Hepatocyte (in vitro differentiated cells): Measurements from ENCODE around the gene OR10K2. TPM values are rescaled to one million over a fixed set of nuclear protein-coding genes. Genes with fewer than 3 reads are reported as not detected.
"Not testable (repeated sequence)": the region's sequence is repeated elsewhere in the genome, so short reads cannot be mapped to it uniquely, and the experiment has no call there.

ENCODE experiments used
- DNase-seq: peaks from one replicate; pipeline ENCODE4 v3.0.0-alpha.2; 2016; ENCODE audit warnings: low spot score
- H2AFZ ChIP-seq: fragments of 200-600 bp; sonication (generic); 2 replicates; pipeline ENCODE4 v1.6.0; 2016; ENCODE audit warnings: antibody characterized with exemption, mild to moderate bottlenecking
- H3K27ac ChIP-seq: fragments of 200-600 bp; sonication (generic); 2 replicates; pipeline ENCODE4 v1.5.1; 2016; ENCODE audit warnings: mild to moderate bottlenecking
- H3K27me3 ChIP-seq: fragments of 200-600 bp; sonication (generic); 2 replicates; pipeline ENCODE4 v1.6.1; 2016
- H3K36me3 ChIP-seq: fragments of 200-600 bp; sonication (generic); replicated peaks from 2 replicates; pipeline ENCODE4 v1.5.1; 2016; ENCODE audit warnings: low read depth; ENCODE audit not compliant: insufficient read depth
- H3K4me1 ChIP-seq: fragments of 200-600 bp; sonication (generic); 2 replicates; pipeline ENCODE4 v1.5.1; 2016; ENCODE audit warnings: mild to moderate bottlenecking, moderate library complexity; ENCODE audit not compliant: insufficient read depth
- H3K4me2 ChIP-seq: fragments of 200-600 bp; sonication (generic); 2 replicates; pipeline ENCODE4 v1.6.0; 2016
- H3K4me3 ChIP-seq: fragments of 200-600 bp; sonication (generic); 2 replicates; pipeline ENCODE4 v1.5.1; 2016; ENCODE audit warnings: mild to moderate bottlenecking
- H3K79me2 ChIP-seq: fragments of 200-600 bp; sonication (generic); 2 replicates; pipeline ENCODE4 v1.6.0; 2017; ENCODE audit warnings: mild to moderate bottlenecking
- H3K9me2 ChIP-seq: fragments of 200-600 bp; sonication (generic); replicated peaks from 2 replicates; pipeline ENCODE4 v1.6.0; 2017; ENCODE audit warnings: mild to moderate bottlenecking; ENCODE audit not compliant: insufficient read depth
- H3K9me3 ChIP-seq: fragments of 200-600 bp; sonication (generic); 2 replicates; pipeline ENCODE4 v1.5.1; 2016; ENCODE audit warnings: low read depth, mild to moderate bottlenecking
- H4K20me1 ChIP-seq: fragments of 200-600 bp; sonication (generic); 2 replicates; pipeline ENCODE4 v1.6.0; 2016; ENCODE audit warnings: mild to moderate bottlenecking; ENCODE audit not compliant: insufficient read depth, poor library complexity, severe bottlenecking
- CTCF ChIP-seq: fragments of 200-600 bp; sonication (generic); IDR thresholded peaks from 2 replicates; pipeline ENCODE4 v1.5.1; 2016; ENCODE audit warnings: antibody characterized with exemption, mild to moderate bottlenecking; ENCODE audit not compliant: poor library complexity
- EZH2 ChIP-seq: fragments of 200-600 bp; sonication (generic); IDR thresholded peaks from 2 replicates; pipeline ENCODE4 v1.6.1; 2016; ENCODE audit warnings: antibody characterized with exemption, mild to moderate bottlenecking, borderline replicate concordance
- EZH2phosphoT487 ChIP-seq: fragments of 200-600 bp; sonication (generic); IDR thresholded peaks from one replicate; pipeline ENCODE4 v1.6.1; 2018; ENCODE audit warnings: antibody characterized with exemption, mild to moderate bottlenecking, low read depth, moderate library complexity; ENCODE audit not compliant: unreplicated experiment, severe bottlenecking
- WGBS: methylation state at CpG from one replicate; pipeline ENCODE4 v1.1.6; 2016; ENCODE audit warnings: low lambda C conversion rate; ENCODE audit errors: missing lambda C conversion rate; 5-methylcytosine and 5-hydroxymethylcytosine counted together
- polyA plus RNA-seq: library from polyadenylated mRNA; unstranded; fragments of >200 nt; fragmentation: Nextera tagmentation; extraction: Ambion mirVana; gene quantifications from 2 replicates; pipeline ENCODE4 v1.2.1, GENCODE V29; 2016
- total RNA-seq: library from RNA; depleted of rRNA; stranded (reverse); fragments of >200 nt; gene quantifications from 2 replicates; pipeline ENCODE4 v1.2.3, GENCODE V29; 2014

Gene OR10K2
- total and polyA plus RNA-seq, 2 experiments from 2014 or later, result not detected

GRCh38 chr1:158457246-158457645 lies 31.2 kb upstream of the OR10K2 start:
- no peaks in the 10 kb centered on the region for H4K20me1 ChIP-seq
- H3K36me3 ChIP-seq, result no peaks in the 10 kb centered on the region
- H3K27ac ChIP-seq, result no peak overlapping the region
- H3K27me3 ChIP-seq, result no peaks in the 10 kb centered on the region
- no peak overlapping the region for H3K4me3 ChIP-seq
- no peak for DNase-seq
- no peaks in the 10 kb centered on the region for H3K9me3 ChIP-seq
- H2AFZ ChIP-seq, result no peak overlapping the region
- H3K79me2 ChIP-seq, result no peaks in the 10 kb centered on the region
- no peak overlapping the region for H3K4me2 ChIP-seq
- H3K4me1 ChIP-seq, result no peaks in the 10 kb centered on the region
- no peaks in the 10 kb centered on the region for H3K9me2 ChIP-seq
- no peak for TF ChIP-seq CTCF
- no peak for TF ChIP-seq EZH2phosphoT487
- no peak for TF ChIP-seq EZH2

GRCh38 chr1:158454537-158454936 lies 28.5 kb upstream of the OR10K2 start:
- Histone ChIP-seq H2AFZ (no peak overlapping the region), H3K9me2 (no peaks in the 10 kb centered on the region), H3K4me2 (no peak overlapping the region), H3K27ac (no peak overlapping the region), H3K4me1 (no peaks in the 10 kb centered on the region), H4K20me1 (no peaks in the 10 kb centered on the region), H3K9me3 (no peaks in the 10 kb centered on the region), H3K79me2 (no peaks in the 10 kb centered on the region), H3K27me3 (no peaks in the 10 kb centered on the region), H3K4me3 (no peak overlapping the region), H3K36me3 (no peaks in the 10 kb centered on the region)
- TF ChIP-seq EZH2 (no peak), EZH2phosphoT487 (no peak), CTCF (no peak)
- WGBS, result 77% methylated on average over 1 of the region's 1 CpG
- DNase-seq, result no peak

GRCh38 chr1:158445376-158445775 lies 19.3 kb upstream of the OR10K2 start:
- WGBS, result 89% methylated on average over 4 of the region's 4 CpGs
- no peak overlapping the region for H3K27ac ChIP-seq
- H3K9me2 ChIP-seq, result no peaks in the 10 kb centered on the region
- H4K20me1 ChIP-seq, result no peaks in the 10 kb centered on the region
- H3K27me3 ChIP-seq, result no peaks in the 10 kb centered on the region
- H3K4me3 ChIP-seq, result no peak overlapping the region
- no peaks in the 10 kb centered on the region for H3K9me3 ChIP-seq
- H3K79me2 ChIP-seq, result no peaks in the 10 kb centered on the region
- no peak overlapping the region for H3K4me2 ChIP-seq
- no peak for DNase-seq
- no peak for TF ChIP-seq EZH2
- no peak for TF ChIP-seq EZH2phosphoT487
- no peak for TF ChIP-seq CTCF
- no peaks in the 10 kb centered on the region for H3K4me1 ChIP-seq
- no peaks in the 10 kb centered on the region for H3K36me3 ChIP-seq
- no peak overlapping the region for H2AFZ ChIP-seq

GRCh38 chr1:158434741-158435140 lies 8.7 kb upstream of the OR10K2 start:
- Histone ChIP-seq H3K9me3 (no peaks in the 10 kb centered on the region), H3K36me3 (no peaks in the 10 kb centered on the region), H3K4me2 (no peak overlapping the region), H2AFZ (no peak overlapping the region), H3K79me2 (no peaks in the 10 kb centered on the region), H4K20me1 (no peaks in the 10 kb centered on the region), H3K9me2 (no peaks in the 10 kb centered on the region), H3K27me3 (no peaks in the 10 kb centered on the region), H3K27ac (no peak overlapping the region), H3K4me1 (no peaks in the 10 kb centered on the region), H3K4me3 (no peak overlapping the region)
- DNase-seq, result no peak
- TF ChIP-seq EZH2phosphoT487 (no peak), CTCF (no peak)
- 65% methylated on average over 3 of the region's 3 CpGs for WGBS

GRCh38 chr1:158430163-158430562 lies 4.1 kb upstream of the OR10K2 start:
- not testable (repeated sequence) for DNase-seq, H3K27ac ChIP-seq, H4K20me1 ChIP-seq, H3K79me2 ChIP-seq, H3K9me3 ChIP-seq, H3K9me2 ChIP-seq, H3K4me2 ChIP-seq, H3K4me1 ChIP-seq, H3K36me3 ChIP-seq, H2AFZ ChIP-seq, H3K4me3 ChIP-seq, H3K27me3 ChIP-seq
- WGBS, result 63% methylated on average over 3 of the region's 3 CpGs
